Fibroblast of pulmonary artery (primary cell): Measurements from ENCODE around the gene NACA.
"Not testable (repeated sequence)": the region's sequence is repeated elsewhere in the genome, so short reads cannot be mapped to it uniquely, and the experiment has no call there.

Experiments used
- DNase-seq: peaks from one replicate; pipeline ENCODE4 v3.0.0-alpha.2; 2010; ENCODE audit warnings: low read depth
- H3K4me3 ChIP-seq: replicated peaks from 2 replicates; pipeline ENCODE4 v1.5.1; 2011; ENCODE audit warnings: low read depth, mild to moderate bottlenecking, control low read depth, low read length, moderate library complexity
- TF ChIP-seq, protein P1 (sequence below): IDR thresholded peaks from 2 replicates; pipeline ENCODE4 v1.5.1; 2011; ENCODE audit warnings: mild to moderate bottlenecking, control low read depth, low read length, inconsistent platforms; ENCODE audit errors: missing control alignments

The NACA gene

DNA sequence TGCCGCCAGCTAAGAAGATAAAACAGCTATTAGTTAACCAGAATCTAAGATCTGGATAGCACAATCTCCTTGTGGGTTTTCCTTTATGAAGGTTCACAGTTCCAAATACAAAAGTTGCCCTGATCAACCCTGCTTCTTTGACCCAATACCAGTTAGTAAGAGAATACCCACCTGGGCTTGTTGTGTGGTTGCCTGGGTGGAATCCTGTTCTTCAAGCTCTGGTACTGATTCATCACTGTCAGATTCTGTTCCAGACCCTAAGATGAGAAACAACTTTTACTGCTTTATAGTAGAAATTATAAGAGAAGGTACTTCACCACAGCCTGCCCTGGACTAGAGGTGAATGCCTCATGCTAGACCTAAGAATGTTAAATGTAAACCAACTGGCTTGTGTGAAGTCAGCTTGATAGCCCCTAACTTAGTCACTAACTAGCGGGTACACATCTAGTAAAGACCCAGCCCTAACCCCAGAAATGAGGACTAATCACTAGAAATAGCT lies 10.6 kb downstream of the NACA start:
- TF ChIP-seq, protein P1, sequence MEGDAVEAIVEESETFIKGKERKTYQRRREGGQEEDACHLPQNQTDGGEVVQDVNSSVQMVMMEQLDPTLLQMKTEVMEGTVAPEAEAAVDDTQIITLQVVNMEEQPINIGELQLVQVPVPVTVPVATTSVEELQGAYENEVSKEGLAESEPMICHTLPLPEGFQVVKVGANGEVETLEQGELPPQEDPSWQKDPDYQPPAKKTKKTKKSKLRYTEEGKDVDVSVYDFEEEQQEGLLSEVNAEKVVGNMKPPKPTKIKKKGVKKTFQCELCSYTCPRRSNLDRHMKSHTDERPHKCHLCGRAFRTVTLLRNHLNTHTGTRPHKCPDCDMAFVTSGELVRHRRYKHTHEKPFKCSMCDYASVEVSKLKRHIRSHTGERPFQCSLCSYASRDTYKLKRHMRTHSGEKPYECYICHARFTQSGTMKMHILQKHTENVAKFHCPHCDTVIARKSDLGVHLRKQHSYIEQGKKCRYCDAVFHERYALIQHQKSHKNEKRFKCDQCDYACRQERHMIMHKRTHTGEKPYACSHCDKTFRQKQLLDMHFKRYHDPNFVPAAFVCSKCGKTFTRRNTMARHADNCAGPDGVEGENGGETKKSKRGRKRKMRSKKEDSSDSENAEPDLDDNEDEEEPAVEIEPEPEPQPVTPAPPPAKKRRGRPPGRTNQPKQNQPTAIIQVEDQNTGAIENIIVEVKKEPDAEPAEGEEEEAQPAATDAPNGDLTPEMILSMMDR: no peak
- no peak for DNase-seq
- no peak overlapping the region for H3K4me3 ChIP-seq

DNA sequence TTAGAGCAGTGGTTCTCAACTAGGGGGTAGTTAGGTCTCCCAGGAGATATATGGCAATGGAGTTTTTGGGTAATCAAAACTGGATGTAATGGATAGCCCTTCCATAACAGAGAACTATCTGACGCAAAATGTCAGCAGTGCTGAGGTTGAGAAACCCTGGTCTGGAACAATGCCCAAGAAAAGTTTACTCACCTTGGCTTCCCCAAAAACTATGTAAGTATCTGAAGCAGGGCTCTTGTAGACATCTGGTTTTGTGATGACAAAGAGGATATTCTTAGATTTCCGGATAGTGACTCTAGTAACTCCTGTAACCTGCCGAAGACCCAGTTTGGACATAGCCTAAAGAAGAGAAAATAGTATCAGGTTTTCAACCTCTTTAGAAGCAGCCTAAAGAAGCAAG lies 11.8 kb downstream of the NACA start:
- TF ChIP-seq, protein P1: no peak
- DNase-seq: no peak
- H3K4me3 ChIP-seq: no peak overlapping the region

DNA sequence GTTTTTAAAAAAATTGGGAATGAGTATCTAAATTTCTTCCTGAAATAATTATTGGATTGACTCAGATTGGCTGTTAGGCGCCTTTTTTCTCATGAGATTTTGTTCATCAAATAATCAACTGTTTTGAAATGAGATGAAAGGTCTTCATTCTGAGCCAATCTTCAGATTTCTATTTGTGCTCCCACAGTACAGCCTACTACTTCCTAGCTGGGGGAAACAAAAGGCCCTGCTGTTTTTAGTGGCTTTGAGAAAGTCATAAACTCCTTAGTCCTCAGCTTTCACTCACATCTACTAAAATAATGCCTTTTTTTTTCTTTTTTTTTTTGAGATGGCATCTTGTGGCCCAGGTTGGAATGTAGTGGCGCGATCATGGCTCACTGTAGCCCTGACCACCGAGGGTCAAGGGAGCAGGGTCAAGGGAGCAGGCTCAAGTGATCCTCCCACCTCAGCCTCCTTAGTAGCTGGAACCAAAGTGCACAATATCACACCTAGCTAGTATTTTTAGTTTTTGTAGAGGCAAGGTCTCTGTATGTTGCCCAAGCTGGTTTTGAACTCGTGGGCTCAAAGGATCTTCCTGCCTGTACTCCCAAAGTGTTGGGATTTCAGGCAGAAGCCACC lies 15.2 kb downstream of the NACA start:
- DNase-seq: no peak
- TF ChIP-seq, protein P1: no peak
- no peak overlapping the region for H3K4me3 ChIP-seq

DNA sequence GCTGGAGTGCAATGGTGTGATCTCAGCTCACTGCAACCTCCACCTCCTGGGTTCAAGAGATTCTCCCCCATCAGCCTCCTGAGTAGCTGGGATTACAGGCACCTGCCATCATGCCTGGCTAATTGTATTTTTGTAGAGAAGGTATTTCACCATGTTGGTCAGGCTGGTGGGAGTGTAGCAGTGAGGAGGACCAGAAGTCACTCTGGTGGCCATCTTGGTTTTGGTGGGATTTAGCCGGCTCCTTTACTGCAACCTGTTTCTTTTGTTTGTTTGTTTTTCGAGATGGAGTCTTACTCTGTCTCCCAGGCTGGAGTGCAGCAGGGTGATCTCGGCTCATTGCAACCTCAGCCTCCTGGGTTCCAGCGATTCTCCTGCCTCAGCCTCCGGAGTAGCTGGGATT lies 20.6 kb downstream of the NACA start:
- DNase-seq, H3K4me3 ChIP-seq: not testable (repeated sequence)

DNA sequence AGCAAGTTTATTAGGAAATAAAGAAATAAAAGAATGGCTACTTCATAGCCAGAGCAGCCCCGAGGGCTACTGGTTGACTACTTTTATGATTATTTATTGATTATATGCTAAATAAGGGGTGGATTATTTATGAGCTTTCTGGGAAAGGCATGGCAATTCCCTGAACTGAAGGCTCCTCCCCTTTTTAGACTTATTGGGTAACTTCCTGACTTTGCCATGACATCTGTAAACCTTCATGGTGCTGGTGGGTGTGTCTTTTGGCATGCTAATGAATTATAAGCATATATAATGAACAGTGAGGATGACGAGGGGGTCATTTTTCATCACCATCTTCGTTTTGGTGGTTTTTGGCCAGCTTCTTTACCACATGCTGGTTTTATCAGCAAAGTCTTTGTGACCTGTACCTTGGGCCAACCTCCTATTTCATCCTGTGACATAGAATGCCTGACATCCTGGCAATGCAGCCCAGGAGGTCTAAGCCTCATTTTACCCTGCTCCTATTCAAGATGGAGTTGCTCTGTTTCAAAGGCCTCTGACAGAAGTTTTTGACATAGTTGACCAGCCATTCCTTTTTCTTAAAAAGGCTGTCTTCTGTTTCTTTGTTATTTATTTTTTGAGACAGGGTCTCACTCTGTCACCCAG lies 26.0 kb downstream of the NACA start:
- H3K4me3 ChIP-seq: no peak overlapping the region
- TF ChIP-seq, protein P1: no peak
- DNase-seq: peak; percentile 46

DNA sequence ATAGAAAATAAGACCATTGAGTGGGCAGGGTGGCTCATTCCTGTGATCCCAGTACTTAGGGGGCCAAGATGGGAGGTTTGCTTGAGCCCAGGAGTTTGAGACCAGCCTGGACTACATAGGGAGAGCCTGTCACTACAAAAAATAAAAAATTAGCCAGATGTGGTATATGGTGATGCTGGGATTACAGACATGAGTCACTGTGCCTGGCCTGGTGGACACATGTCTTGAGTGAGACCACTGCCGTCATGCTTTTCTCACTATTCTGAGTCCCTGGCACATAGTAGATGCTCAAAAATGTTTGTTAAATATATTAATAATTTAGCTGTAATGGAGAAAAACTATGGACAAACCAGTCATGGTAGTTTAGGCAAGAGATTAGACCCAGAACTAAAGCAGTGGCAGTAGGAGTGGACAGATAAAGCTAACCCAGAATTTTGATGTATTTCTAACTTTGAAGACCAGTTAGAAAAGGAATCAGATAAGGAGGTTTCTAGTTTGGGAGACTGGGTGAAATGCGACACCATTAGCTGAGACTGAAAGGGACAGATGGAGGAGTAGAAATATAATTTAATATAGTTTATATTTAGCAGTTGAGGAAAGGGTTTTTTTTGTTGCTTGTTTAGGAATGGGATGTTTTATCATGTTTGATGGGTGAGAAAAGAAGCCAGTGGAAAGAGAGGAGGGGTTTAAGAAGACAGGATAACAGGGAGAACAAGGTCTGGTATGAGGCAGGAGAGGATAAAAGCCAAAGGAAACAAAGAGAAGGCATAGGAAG lies 29.6 kb downstream of the NACA start:
- TF ChIP-seq, protein P1: no peak
- no peak for DNase-seq
- no peak overlapping the region for H3K4me3 ChIP-seq

DNA sequence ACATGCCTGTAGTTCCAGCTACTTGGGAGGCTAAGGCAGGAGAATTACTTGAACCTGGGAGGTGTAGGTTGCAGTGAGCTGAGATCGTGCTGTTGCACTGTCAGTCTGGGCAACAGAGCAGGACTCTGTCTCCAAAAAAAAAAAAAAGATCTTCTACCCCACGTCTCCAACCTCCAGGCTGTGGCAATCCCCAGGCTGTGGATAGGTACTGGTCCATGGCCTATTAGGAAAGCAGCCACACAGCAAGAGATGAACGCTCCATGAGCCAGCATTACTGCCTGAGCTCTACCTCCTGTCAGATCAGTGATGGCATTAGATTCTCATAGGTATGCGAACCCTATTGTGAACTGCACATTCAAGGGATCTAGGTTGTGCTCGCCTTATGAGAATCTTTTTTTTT lies 30.9 kb downstream of the NACA start:
- no peak overlapping the region for H3K4me3 ChIP-seq
- TF ChIP-seq, protein P1: no peak
- no peak for DNase-seq
